ENCODE results near the gene GFI1B.

DNA sequence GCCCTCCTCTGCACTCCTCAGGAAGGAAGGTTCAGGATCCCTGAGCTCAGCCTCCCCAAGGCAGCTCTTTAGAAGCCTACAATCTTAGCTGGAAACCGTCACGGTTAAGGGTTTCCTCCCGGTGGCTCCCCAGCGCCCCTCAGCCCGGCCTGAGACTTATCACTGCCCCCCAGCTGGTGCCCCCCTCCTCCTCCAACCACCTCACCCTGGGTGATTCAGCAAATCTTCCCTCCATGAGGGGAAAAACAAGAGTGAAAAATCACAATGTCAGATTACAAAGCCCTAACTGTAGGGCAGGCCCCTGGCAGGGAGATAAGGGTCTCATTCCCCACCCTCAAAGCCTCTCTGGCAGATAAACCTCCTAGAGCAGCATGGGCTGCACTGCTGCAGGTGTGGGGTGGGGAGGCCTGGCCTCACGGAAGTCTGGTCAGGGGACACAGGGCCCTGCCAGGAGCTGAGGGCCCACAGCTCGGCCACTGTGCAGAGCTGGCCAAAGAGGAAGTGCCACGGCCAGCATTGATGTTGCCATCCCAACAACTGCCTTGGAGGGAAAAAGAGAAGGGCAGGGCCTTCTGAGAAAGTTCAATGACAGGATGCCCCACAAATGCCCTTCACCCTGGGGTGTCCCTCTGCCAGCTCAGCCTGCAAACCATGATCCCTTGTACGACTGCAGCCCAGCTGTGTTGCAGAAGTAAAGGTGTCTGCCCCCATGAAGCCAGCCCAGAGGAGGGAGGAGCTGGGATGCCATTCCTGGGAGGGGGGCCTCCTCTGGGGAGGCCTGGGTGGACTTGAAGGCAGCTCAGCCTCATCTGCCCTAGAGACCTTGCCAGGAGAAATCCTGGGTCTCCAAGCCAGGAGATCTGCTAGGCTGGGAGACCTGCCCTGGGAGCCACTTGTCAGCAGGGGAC is 25.9 kb downstream of the GFI1B start:
- TF ChIP-seq YY1 (IDR thresholded peaks at IDR 0.05; ENCODE audit: insufficient read depth, insufficient read length) (no peak), ZNF274 (IDR thresholded peaks at IDR 0.05; ENCODE audit: low read depth, low read length) (no peak)

Measured in NT2/D1 (cell line).